ENCODE measurements around the gene PTPN4. TPM values are rescaled to one million over a fixed set of nuclear protein-coding genes. Genes with fewer than 3 reads are reported as not detected.
"Not testable (repeated sequence)": the region's sequence is repeated elsewhere in the genome, so short reads cannot be mapped to it uniquely, and the experiment has no call there.

PTPN4 gene
- total and polyA plus RNA-seq, 2 donors from 2014 or later = 7.4 to 46.4 TPM

GRCh38 chr2:119983108-119983507 is 223.4 kb downstream of the PTPN4 start:
- H3K4me1 ChIP-seq (ENCODE audit: control insufficient read depth in 2 of 3, insufficient read depth in 2 of 3, low read depth in 1 of 3, low read length in 3 of 3) = no peaks in the 10 kb centered on the region
- no peaks in the 10 kb centered on the region for H3K27me3 ChIP-seq (ENCODE audit: control insufficient read depth, insufficient read depth, low read length)
- intact Hi-C loops (cut with DNase I) = no loop called here
- H3K4me3 ChIP-seq (ENCODE audit: low read length in 3 of 3) = no peak overlapping the region
- no peaks in the 10 kb centered on the region for H3K36me3 ChIP-seq (ENCODE audit: control insufficient read depth in 2 of 3, insufficient read depth in 3 of 3, low read length in 3 of 3)
- no peak overlapping the region for H3K27ac ChIP-seq (ENCODE audit: low read depth in 2 of 2, low read length in 2 of 2)
- DNase-seq (no peak), FAIRE-seq (no peak)
- H3K9ac ChIP-seq (ENCODE audit: low read length in 3 of 3) = no peak overlapping the region
- no peaks in the 10 kb centered on the region for H3K9me3 ChIP-seq (ENCODE audit: control insufficient read depth in 2 of 3, insufficient read depth in 1 of 3, low read length in 3 of 3)
- TF ChIP-seq CTCF (IDR thresholded peaks at IDR 0.05; ENCODE audit: borderline replicate concordance, extremely low read depth, insufficient read depth) = no peak

- H3K9ac ChIP-seq (ENCODE audit: low read length in 3 of 3) = no peak overlapping the region
- H3K36me3 ChIP-seq (ENCODE audit: control insufficient read depth in 2 of 3, insufficient read depth in 3 of 3, low read length in 3 of 3) = no peaks in the 10 kb centered on the region
- no peaks in the 10 kb centered on the region for H3K27me3 ChIP-seq (ENCODE audit: control insufficient read depth, insufficient read depth, low read length)
- FAIRE-seq (no peak), DNase-seq (no peak)
- intact Hi-C loops (cut with DNase I) = no loop called here
- H3K27ac ChIP-seq (ENCODE audit: low read depth in 2 of 2, low read length in 2 of 2) = no peak overlapping the region
- no peaks in the 10 kb centered on the region for H3K9me3 ChIP-seq (ENCODE audit: control insufficient read depth in 2 of 3, insufficient read depth in 1 of 3, low read length in 3 of 3)
- no peaks in the 10 kb centered on the region for H3K4me1 ChIP-seq (ENCODE audit: control insufficient read depth in 2 of 3, insufficient read depth in 2 of 3, low read depth in 1 of 3, low read length in 3 of 3)
- no peak overlapping the region for H3K4me3 ChIP-seq (ENCODE audit: low read length in 3 of 3)
- no peak for TF ChIP-seq CTCF (IDR thresholded peaks at IDR 0.05; ENCODE audit: borderline replicate concordance, extremely low read depth, insufficient read depth)
Measured at GRCh38 chr2:119996148-119996547, 236.4 kb downstream of the PTPN4 start.

- intact Hi-C loops (cut with DNase I); H3K9me3 ChIP-seq (ENCODE audit: control insufficient read depth in 2 of 3, insufficient read depth in 1 of 3, low read length in 3 of 3): not testable (repeated sequence)
Measured at GRCh38 chr2:119996896-119997891, 237.5 kb downstream of the PTPN4 start.

GRCh38 chr2:120001471-120001870 is 241.7 kb downstream of the PTPN4 start:
- intact Hi-C loops (cut with DNase I) = no loop called here
- no peak for TF ChIP-seq CTCF (IDR thresholded peaks at IDR 0.05; ENCODE audit: borderline replicate concordance, extremely low read depth, insufficient read depth)
- no peak for DNase-seq

More at GRCh38 chr2:119996896-119997891, 237.5 kb downstream of the PTPN4 start:
- not testable (repeated sequence) for H3K4me1 ChIP-seq (ENCODE audit: control insufficient read depth in 2 of 3, insufficient read depth in 2 of 3, low read depth in 1 of 3, low read length in 3 of 3); H3K27ac ChIP-seq (ENCODE audit: low read depth in 2 of 2, low read length in 2 of 2); H3K36me3 ChIP-seq (ENCODE audit: control insufficient read depth in 2 of 3, insufficient read depth in 3 of 3, low read length in 3 of 3); H3K9ac ChIP-seq (ENCODE audit: low read length in 3 of 3); H3K4me3 ChIP-seq (ENCODE audit: low read length in 3 of 3); H3K27me3 ChIP-seq (ENCODE audit: control insufficient read depth, insufficient read depth, low read length); DNase-seq; FAIRE-seq

More at GRCh38 chr2:120001471-120001870, 241.7 kb downstream of the PTPN4 start:
- H3K27me3 ChIP-seq (ENCODE audit: control insufficient read depth, insufficient read depth, low read length) = no peaks in the 10 kb centered on the region
- no peak overlapping the region for H3K27ac ChIP-seq (ENCODE audit: low read depth in 2 of 2, low read length in 2 of 2)
- no peak overlapping the region for H3K4me3 ChIP-seq (ENCODE audit: low read length in 3 of 3)
- no peaks in the 10 kb centered on the region for H3K4me1 ChIP-seq (ENCODE audit: control insufficient read depth in 2 of 3, insufficient read depth in 2 of 3, low read depth in 1 of 3, low read length in 3 of 3)
- H3K9me3 ChIP-seq (ENCODE audit: control insufficient read depth in 2 of 3, insufficient read depth in 1 of 3, low read length in 3 of 3) = no peaks in the 10 kb centered on the region
- no peaks in the 10 kb centered on the region for H3K36me3 ChIP-seq (ENCODE audit: control insufficient read depth in 2 of 3, insufficient read depth in 3 of 3, low read length in 3 of 3)
- no peak for FAIRE-seq
- no peak overlapping the region for H3K9ac ChIP-seq (ENCODE audit: low read length in 3 of 3)

Measured in kidney (tissue), 14 donors.